ENCODE measurements around the gene CAMK2D.

CAMK2D gene

GRCh38 chr4:113560579-113560978 lies 201.0 kb downstream of the CAMK2D start:
- no peak overlapping the region for H3K27ac Mint-ChIP-seq
- H3K27me3 Mint-ChIP-seq, result no peaks in the 10 kb centered on the region
- peaks cover 8% of the 10 kb centered on the region for H3K36me3 Mint-ChIP-seq (ENCODE audit: insufficient read depth)
- no peaks in the 10 kb centered on the region for H3K9me3 Mint-ChIP-seq
- ATAC-seq (replicated peaks) (no peak), DNase-seq (no peak)
- H3K4me3 Mint-ChIP-seq, result no peak overlapping the region
- peaks cover 26 to 32% of the 10 kb centered on the region in 2 donors for H3K4me1 Mint-ChIP-seq (ENCODE audit: low read depth in 2 of 2)

GRCh38 chr4:113559947-113560346 lies 201.6 kb downstream of the CAMK2D start:
- Mint-ChIP-seq H3K27me3 (no peaks in the 10 kb centered on the region), H3K9me3 (no peaks in the 10 kb centered on the region), H3K4me1 (ENCODE audit: low read depth in 2 of 2) (peaks cover 20 to 25% of the 10 kb centered on the region in 2 donors), H3K27ac (no peak overlapping the region), H3K36me3 (ENCODE audit: insufficient read depth) (peaks cover 5% of the 10 kb centered on the region), H3K4me3 (no peak overlapping the region)
- DNase-seq (no peak), ATAC-seq (replicated peaks) (no peak)

- DNase-seq, result no peak
- no peak overlapping the region for H3K27ac Mint-ChIP-seq
- no peaks in the 10 kb centered on the region for H3K9me3 Mint-ChIP-seq
- no peak for ATAC-seq (replicated peaks)
- H3K4me3 Mint-ChIP-seq, result no peak overlapping the region
- no peaks in the 10 kb centered on the region for H3K27me3 Mint-ChIP-seq
- H3K4me1 Mint-ChIP-seq (ENCODE audit: low read depth in 2 of 2), result peaks cover 0 to 11% of the 10 kb centered on the region in 2 donors
- peaks cover 8% of the 10 kb centered on the region for H3K36me3 Mint-ChIP-seq (ENCODE audit: insufficient read depth)
Observed at GRCh38 chr4:113556382-113557134, 205.0 kb downstream of the CAMK2D start.

GRCh38 chr4:113555868-113556267 lies 205.7 kb downstream of the CAMK2D start:
- no peak for ATAC-seq (replicated peaks)
- H3K4me1 Mint-ChIP-seq (ENCODE audit: low read depth in 2 of 2), result peaks cover 0 to 11% of the 10 kb centered on the region in 2 donors
- no peak for DNase-seq
- H3K27me3 Mint-ChIP-seq, result no peaks in the 10 kb centered on the region
- no peak overlapping the region for H3K27ac Mint-ChIP-seq
- H3K4me3 Mint-ChIP-seq, result no peak overlapping the region
- H3K36me3 Mint-ChIP-seq (ENCODE audit: insufficient read depth), result peaks cover 13% of the 10 kb centered on the region
- no peaks in the 10 kb centered on the region for H3K9me3 Mint-ChIP-seq

- no peak overlapping the region for H3K27ac Mint-ChIP-seq
- H3K4me3 Mint-ChIP-seq, result no peak overlapping the region
- H3K9me3 Mint-ChIP-seq, result no peaks in the 10 kb centered on the region
Observed at GRCh38 chr4:113553082-113553481, 208.5 kb downstream of the CAMK2D start.

GRCh38 chr4:113550510-113550909 lies 211.0 kb downstream of the CAMK2D start:
- ATAC-seq (replicated peaks), result no peak
- H3K36me3 Mint-ChIP-seq (ENCODE audit: insufficient read depth), result peaks cover 28% of the 10 kb centered on the region
- H3K27me3 Mint-ChIP-seq, result no peaks in the 10 kb centered on the region
- H3K27ac Mint-ChIP-seq, result no peak overlapping the region
- H3K9me3 Mint-ChIP-seq, result no peaks in the 10 kb centered on the region
- peaks cover 9 to 10% of the 10 kb centered on the region in 2 donors for H3K4me1 Mint-ChIP-seq (ENCODE audit: low read depth in 2 of 2)
- no peak overlapping the region for H3K4me3 Mint-ChIP-seq
- DNase-seq, result no peak

More at GRCh38 chr4:113553082-113553481, 208.5 kb downstream of the CAMK2D start:
- ATAC-seq (replicated peaks) (no peak), DNase-seq (no peak)
- peaks cover 19% of the 10 kb centered on the region for H3K36me3 Mint-ChIP-seq (ENCODE audit: insufficient read depth)
- no peaks in the 10 kb centered on the region for H3K27me3 Mint-ChIP-seq
- H3K4me1 Mint-ChIP-seq (ENCODE audit: low read depth in 2 of 2), result peaks cover under 1 to 12% of the 10 kb centered on the region in 2 donors

- H3K4me3 Mint-ChIP-seq, result no peak overlapping the region
- ATAC-seq (replicated peaks), result no peak
- H3K27me3 Mint-ChIP-seq, result no peaks in the 10 kb centered on the region
- peaks cover 28% of the 10 kb centered on the region for H3K36me3 Mint-ChIP-seq (ENCODE audit: insufficient read depth)
- H3K4me1 Mint-ChIP-seq (ENCODE audit: low read depth in 2 of 2), result peaks cover 9 to 10% of the 10 kb centered on the region in 2 donors
- no peak for DNase-seq
- H3K9me3 Mint-ChIP-seq, result no peaks in the 10 kb centered on the region
- no peak overlapping the region for H3K27ac Mint-ChIP-seq
Observed at GRCh38 chr4:113548303-113548702, 213.2 kb downstream of the CAMK2D start.

- Mint-ChIP-seq H3K27me3 (no peaks in the 10 kb centered on the region), H3K27ac (no peak overlapping the region), H3K36me3 (ENCODE audit: insufficient read depth) (peaks cover 28% of the 10 kb centered on the region), H3K4me3 (no peak overlapping the region), H3K9me3 (no peaks in the 10 kb centered on the region), H3K4me1 (ENCODE audit: low read depth in 2 of 2) (peaks cover 9 to 10% of the 10 kb centered on the region in 2 donors)
- DNase-seq, result peak; percentile 83 to 87 (median 86)
- peak; percentile 98 for ATAC-seq (replicated peaks)
Observed at GRCh38 chr4:113547487-113548042, 214.0 kb downstream of the CAMK2D start.

GRCh38 chr4:113541933-113542332 lies 219.6 kb downstream of the CAMK2D start:
- Mint-ChIP-seq H3K9me3 (no peaks in the 10 kb centered on the region), H3K27ac (no peak overlapping the region), H3K36me3 (ENCODE audit: insufficient read depth) (no peaks in the 10 kb centered on the region), H3K4me3 (no peak overlapping the region), H3K27me3 (no peaks in the 10 kb centered on the region), H3K4me1 (ENCODE audit: low read depth in 2 of 2) (peaks cover 0 to 3% of the 10 kb centered on the region in 2 donors)
- ATAC-seq (replicated peaks) (no peak), DNase-seq (no peak)

- peaks cover 3% of the 10 kb centered on the region in 2 donors for H3K4me1 Mint-ChIP-seq (ENCODE audit: low read depth in 2 of 2)
- H3K9me3 Mint-ChIP-seq, result no peaks in the 10 kb centered on the region
- H3K27ac Mint-ChIP-seq, result no peak overlapping the region
- ATAC-seq (replicated peaks) (no peak), DNase-seq (no peak)
- no peak overlapping the region for H3K4me3 Mint-ChIP-seq
- no peaks in the 10 kb centered on the region for H3K27me3 Mint-ChIP-seq
- no peaks in the 10 kb centered on the region for H3K36me3 Mint-ChIP-seq (ENCODE audit: insufficient read depth)
Observed at GRCh38 chr4:113540859-113541258, 220.7 kb downstream of the CAMK2D start.

- Mint-ChIP-seq H3K4me1 (ENCODE audit: low read depth in 2 of 2) (peaks cover 3 to 12% of the 10 kb centered on the region in 2 donors), H3K27ac (no peak overlapping the region), H3K9me3 (no peaks in the 10 kb centered on the region), H3K36me3 (ENCODE audit: insufficient read depth) (no peaks in the 10 kb centered on the region), H3K27me3 (no peaks in the 10 kb centered on the region), H3K4me3 (no peak overlapping the region)
- ATAC-seq (replicated peaks), result no peak
- DNase-seq, result no peak
Observed at GRCh38 chr4:113539408-113539807, 222.1 kb downstream of the CAMK2D start.

GRCh38 chr4:113537628-113538027 lies 223.9 kb downstream of the CAMK2D start:
- Mint-ChIP-seq H3K27me3 (no peaks in the 10 kb centered on the region), H3K27ac (no peak overlapping the region), H3K9me3 (no peaks in the 10 kb centered on the region), H3K36me3 (ENCODE audit: insufficient read depth) (no peaks in the 10 kb centered on the region), H3K4me1 (ENCODE audit: low read depth in 2 of 2) (peaks cover 3 to 12% of the 10 kb centered on the region in 2 donors), H3K4me3 (no peak overlapping the region)
- DNase-seq (no peak), ATAC-seq (replicated peaks) (no peak)

- Mint-ChIP-seq H3K27ac (no peak overlapping the region), H3K4me3 (no peak overlapping the region), H3K4me1 (ENCODE audit: low read depth in 2 of 2) (peaks cover 3 to 12% of the 10 kb centered on the region in 2 donors), H3K9me3 (no peaks in the 10 kb centered on the region), H3K27me3 (no peaks in the 10 kb centered on the region), H3K36me3 (ENCODE audit: insufficient read depth) (no peaks in the 10 kb centered on the region)
- no peak for ATAC-seq (replicated peaks)
- DNase-seq, result no peak
Observed at GRCh38 chr4:113537203-113537602, 224.3 kb downstream of the CAMK2D start.

- ATAC-seq (replicated peaks), result no peak
- no peak overlapping the region for H3K4me3 Mint-ChIP-seq
- peaks cover 15% of the 10 kb centered on the region for H3K36me3 Mint-ChIP-seq (ENCODE audit: insufficient read depth)
- H3K27me3 Mint-ChIP-seq, result no peaks in the 10 kb centered on the region
- no peaks in the 10 kb centered on the region for H3K9me3 Mint-ChIP-seq
- H3K4me1 Mint-ChIP-seq (ENCODE audit: low read depth in 2 of 2), result peaks cover 3 to 12% of the 10 kb centered on the region in 2 donors
- no peak for DNase-seq
- no peak overlapping the region for H3K27ac Mint-ChIP-seq
Observed at GRCh38 chr4:113534711-113535110, 226.8 kb downstream of the CAMK2D start.
